K562 (cell line): ENCODE data around the gene KCNMB3. TPM values are rescaled to one million over a fixed set of nuclear protein-coding genes. Genes with fewer than 3 reads are reported as not detected.
A peak's percentile ranks its signal among the peaks of the same experiment; 100 is the strongest.

Source experiments
- ARID2 ChIP-seq: fragments of 450-650 bp; IDR thresholded peaks from 2 replicates; pipeline ENCODE4 v1.6.1; 2017; ENCODE audit warnings: antibody characterized with exemption, mild to moderate bottlenecking
- CBX3 ChIP-seq, 2 experiments: IDR thresholded peaks; 1 replicate in 1 of 2; 2 replicates in 1 of 2; pipeline ENCODE4 v1.6.1; 2012; ENCODE audit warnings: inconsistent platforms in 2 of 2, low read length in 2 of 2, borderline replicate concordance in 1 of 2, control low read depth in 1 of 2
- FOSL1 ChIP-seq: fragments of 200-800 bp; sonication (Bioruptor generic); conservative IDR thresholded peaks from 2 replicates; pipeline ENCODE4 v1.6.1; 2016; ENCODE audit warnings: missing genetic modification characterization, missing compliant biosample characterization
- FOXJ3 ChIP-seq: sonication (generic); formaldehyde crosslinking; IDR thresholded peaks from 2 replicates; pipeline ENCODE4 v1.4.0; 2020; ENCODE audit warnings: mild to moderate bottlenecking, missing genetic modification reagents
- MEIS2 ChIP-seq: fragments of 450-650 bp; IDR thresholded peaks from 2 replicates; pipeline ENCODE4 v1.6.1; 2014; ENCODE audit warnings: mild to moderate bottlenecking; ENCODE audit not compliant: partially characterized antibody
- MTA2 ChIP-seq: fragments of 450-650 bp; IDR thresholded peaks from 2 replicates; pipeline ENCODE4 v1.6.1; 2016; ENCODE audit warnings: low read depth
- NFIC ChIP-seq: fragments of 450-650 bp; IDR thresholded peaks from 2 replicates; pipeline ENCODE4 v1.6.1; 2017; ENCODE audit warnings: mild to moderate bottlenecking, inconsistent platforms
- NR2C1 ChIP-seq, 2 experiments: fragments of 450-650 bp; IDR thresholded peaks; 2 replicates each; pipeline ENCODE4 v1.6.1; 2017; ENCODE audit warnings: mild to moderate bottlenecking in 2 of 2, antibody characterized with exemption in 1 of 2, inconsistent platforms in 1 of 2, missing compliant biosample characterization in 1 of 2, missing genetic modification characterization in 1 of 2
- POU5F1 ChIP-seq: fragments of 150-350 bp; IDR thresholded peaks from 2 replicates; pipeline ENCODE4 v1.6.1; 2014; ENCODE audit warnings: borderline replicate concordance, low read length, low read depth, mild to moderate bottlenecking; ENCODE audit not compliant: partially characterized antibody
- RBM22 ChIP-seq: fragments of 200-400 bp; formaldehyde crosslinking; IDR thresholded peaks from 2 replicates; pipeline ENCODE4 v1.6.1; 2018; ENCODE audit warnings: low read length, low read depth; ENCODE audit not compliant: poor library complexity, severe bottlenecking
- RUNX1 ChIP-seq: sonication (generic); IDR thresholded peaks from 2 replicates; pipeline ENCODE4 v1.6.1; 2016; ENCODE audit warnings: antibody characterized with exemption, low read depth
- SFPQ ChIP-seq: fragments of 200-400 bp; formaldehyde crosslinking; IDR thresholded peaks from 2 replicates; pipeline ENCODE4 v1.6.1; 2017; ENCODE audit warnings: mild to moderate bottlenecking, low read depth, low read length, moderate library complexity
- SMC3 ChIP-seq: conservative IDR thresholded peaks from 2 replicates; pipeline ENCODE4 v1.6.1; 2011; ENCODE audit warnings: low read depth, low read length, improper control_type of control experiment; ENCODE audit not compliant: insufficient read depth
- SUPT5H ChIP-seq: fragments of 450-650 bp; IDR thresholded peaks from 2 replicates; pipeline ENCODE4 v1.6.1; 2016
- TCF7L2 ChIP-seq: fragments of 150-350 bp; IDR thresholded peaks from 2 replicates; pipeline ENCODE4 v1.6.1; 2016; ENCODE audit warnings: low read depth, mild to moderate bottlenecking, low read length, moderate library complexity
- ZBTB40 ChIP-seq, 2 experiments: fragments of 450-650 bp in 1 of 2; sonication (generic) in 1 of 2; formaldehyde crosslinking in 1 of 2; IDR thresholded peaks; 2 replicates each; pipeline versions ENCODE4 v1.7.1 to v1.9.0; 2016 to 2022; ENCODE audit warnings: inconsistent platforms in 1 of 2, mild to moderate bottlenecking in 1 of 2, missing genetic modification reagents in 1 of 2
- ZFP30 ChIP-seq: fragments of 250-450 bp; sonication (Bioruptor Pico); IDR thresholded peaks from 2 replicates; pipeline ENCODE4 v1.8.0; 2022; ENCODE audit warnings: moderate library complexity, mild to moderate bottlenecking, inconsistent platforms, borderline replicate concordance
- polyA plus RNA-seq, 8 experiments: library from polyadenylated mRNA; depleted of rRNA in 4 of 8; stranded (reverse) in 5 of 8; unstranded in 3 of 8; fragments of >200 nt; fragmentation: Nextera tagmentation in 2 of 8; fragmentation: Illumina TruSeq in 1 of 8; extraction: Ambion mirVana in 2 of 8; extraction: Trizol in 1 of 8; gene quantifications; 2 replicates each; pipeline versions ENCODE4 v1.2.1 to v1.2.3, GENCODE V29; 2011 to 2014; ENCODE audit warnings: inconsistent platforms in 1 of 8, missing spikeins in 1 of 8
- total RNA-seq, 7 experiments: library from RNA; depleted of rRNA in 6 of 7; stranded (reverse); fragments of >200 nt in 6 of 7; fragmentation: Illumina TruSeq in 2 of 7; extraction: Trizol in 2 of 7; gene quantifications; 2 replicates each; pipeline versions ENCODE4 v1.2.1 to v1.2.3, GENCODE V29; 2011 to 2021; ENCODE audit warnings: low replicate concordance in 1 of 7

The KCNMB3 gene
- total and polyA plus RNA-seq, 9 of the 15 experiments (the other 6 are each of a cell fraction or from before 2014, with no cell fraction given) = 7.0 to 21.1 (median 14.3) TPM

GRCh38 chr3:179268400-179269051 is 17.6 kb upstream of the KCNMB3 start (continued):
- no peak for TF ChIP-seq ZFP30 (CRISPR knock-in tag)
- peak; percentile 37 for TF ChIP-seq SUPT5H
- no peak for TF ChIP-seq SFPQ
- TF ChIP-seq SMC3 = no peak
- peak; percentile 63 for TF ChIP-seq MEIS2
- TF ChIP-seq NFIC = 0 out of 2 replicates have a peak, but pooled peaks have one; percentile 10
- no peak for TF ChIP-seq RUNX1
- no peak for TF ChIP-seq TCF7L2
- TF ChIP-seq ARID2 = peak; percentile 47; the same call in 1 of the 2 replicates
- no peak for TF ChIP-seq RBM22
- no peak for TF ChIP-seq POU5F1
- TF ChIP-seq CBX3 (IDR thresholded peaks at IDR 0.05; ENCODE audit: borderline replicate concordance in 1 of 2, low read length in 2 of 2) = peak in 1 of 2 experiments; percentile 29; a peak in 1 of 3 replicates
- no peak for TF ChIP-seq FOXJ3 (CRISPR knock-in tag)
- peak; percentile 71 for TF ChIP-seq FOSL1 (tag)
- peak; percentile 79 for TF ChIP-seq NR2C1 (IDR thresholded peaks at IDR 0.05)
- peak; percentile 84 for TF ChIP-seq NR2C1 (tag; IDR thresholded peaks at IDR 0.05)
- TF ChIP-seq ZBTB40 (IDR thresholded peaks at IDR 0.05) = peak; percentile 69
- no peak for TF ChIP-seq ZBTB40 (CRISPR knock-in tag; IDR thresholded peaks at IDR 0.05)
- TF ChIP-seq MTA2 = no peak; the same call in 1 of the 2 replicates
